Muscle of back (tissue), 11 donors: ENCODE results near the gene DDX25. TPM values are rescaled to one million over a fixed set of nuclear protein-coding genes. Genes with fewer than 3 reads are reported as not detected.
A peak's percentile ranks its signal among the peaks of the same experiment; 100 is the strongest.

ENCODE experiments used
- DNase-seq, 3 donors: peaks; one replicate each; pipeline versions ENCODE4 v3.0.0 to v3.0.0-alpha.2; 2013
- polyA plus RNA-seq, 10 donors: library from polyadenylated mRNA; unstranded; fragments of 120-200 nt; gene quantifications; one replicate each; pipeline ENCODE4 v1.2.1, GENCODE V29; 2013; ENCODE audit not compliant: insufficient read length in 10 of 10

The DDX25 gene
- polyA plus RNA-seq, 10 donors, result 0.17 to 1.5 (median 0.52) TPM

DNA sequence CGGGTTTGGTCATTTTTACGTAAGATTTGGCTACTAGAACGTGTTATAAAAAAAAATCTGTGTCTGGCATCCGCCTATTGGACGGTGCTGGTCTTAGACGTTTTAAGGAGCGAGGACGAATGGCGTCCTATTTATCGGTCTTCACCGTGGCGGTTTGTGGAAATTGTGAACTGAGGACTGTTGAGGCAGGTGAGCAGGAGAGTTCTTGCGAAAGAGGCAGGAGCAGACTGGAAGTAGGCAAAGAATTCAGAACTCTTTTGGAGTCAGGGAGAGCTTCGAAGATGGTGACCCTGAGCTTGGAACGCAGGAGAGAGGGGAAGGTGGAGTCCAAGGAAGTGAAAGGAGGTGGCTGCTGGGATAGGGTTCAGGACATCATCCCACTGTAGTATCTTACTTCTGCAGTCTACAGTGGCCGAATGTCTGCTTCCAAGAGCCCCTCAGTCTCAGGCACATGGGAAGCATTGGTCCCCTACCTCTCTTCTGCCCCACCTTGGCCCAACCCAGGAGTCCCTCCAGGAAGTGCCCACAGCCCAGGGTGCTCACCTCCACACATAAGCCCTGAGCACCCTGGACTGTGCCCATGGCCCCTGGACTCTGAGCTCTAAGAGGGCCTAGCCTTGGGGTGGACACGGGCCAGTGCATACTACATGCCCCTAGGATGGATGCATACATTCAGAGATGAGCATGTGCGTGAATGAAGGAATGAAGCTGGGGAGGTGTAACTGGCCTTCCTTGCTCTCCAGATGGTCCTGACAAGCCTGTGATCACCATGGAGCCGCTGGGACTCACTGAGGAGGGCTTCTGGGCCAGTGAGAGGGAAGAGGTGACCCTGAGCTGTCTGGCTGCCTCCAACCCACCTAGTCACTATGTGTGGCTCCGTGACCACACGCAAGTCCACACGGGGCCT is 45.2 kb downstream of the DDX25 start:
- DNase-seq, result no peak

DNA sequence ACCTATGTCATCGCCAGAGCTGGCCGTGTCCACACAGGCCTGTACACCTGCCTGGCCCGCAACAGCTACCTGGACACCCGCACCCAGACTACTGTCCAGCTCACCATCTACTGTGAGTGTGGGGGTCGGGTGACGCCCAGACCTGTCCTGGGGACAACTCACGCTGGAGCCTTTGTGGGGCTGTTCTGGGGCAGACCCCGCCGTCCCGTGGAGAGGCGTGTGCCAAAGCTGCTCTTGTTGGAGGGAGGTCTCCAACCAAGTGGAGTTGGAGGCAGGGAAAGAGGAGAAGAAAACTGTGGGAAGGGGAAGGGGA is 45.8 kb downstream of the DDX25 start:
- DNase-seq, result no peak

DNA sequence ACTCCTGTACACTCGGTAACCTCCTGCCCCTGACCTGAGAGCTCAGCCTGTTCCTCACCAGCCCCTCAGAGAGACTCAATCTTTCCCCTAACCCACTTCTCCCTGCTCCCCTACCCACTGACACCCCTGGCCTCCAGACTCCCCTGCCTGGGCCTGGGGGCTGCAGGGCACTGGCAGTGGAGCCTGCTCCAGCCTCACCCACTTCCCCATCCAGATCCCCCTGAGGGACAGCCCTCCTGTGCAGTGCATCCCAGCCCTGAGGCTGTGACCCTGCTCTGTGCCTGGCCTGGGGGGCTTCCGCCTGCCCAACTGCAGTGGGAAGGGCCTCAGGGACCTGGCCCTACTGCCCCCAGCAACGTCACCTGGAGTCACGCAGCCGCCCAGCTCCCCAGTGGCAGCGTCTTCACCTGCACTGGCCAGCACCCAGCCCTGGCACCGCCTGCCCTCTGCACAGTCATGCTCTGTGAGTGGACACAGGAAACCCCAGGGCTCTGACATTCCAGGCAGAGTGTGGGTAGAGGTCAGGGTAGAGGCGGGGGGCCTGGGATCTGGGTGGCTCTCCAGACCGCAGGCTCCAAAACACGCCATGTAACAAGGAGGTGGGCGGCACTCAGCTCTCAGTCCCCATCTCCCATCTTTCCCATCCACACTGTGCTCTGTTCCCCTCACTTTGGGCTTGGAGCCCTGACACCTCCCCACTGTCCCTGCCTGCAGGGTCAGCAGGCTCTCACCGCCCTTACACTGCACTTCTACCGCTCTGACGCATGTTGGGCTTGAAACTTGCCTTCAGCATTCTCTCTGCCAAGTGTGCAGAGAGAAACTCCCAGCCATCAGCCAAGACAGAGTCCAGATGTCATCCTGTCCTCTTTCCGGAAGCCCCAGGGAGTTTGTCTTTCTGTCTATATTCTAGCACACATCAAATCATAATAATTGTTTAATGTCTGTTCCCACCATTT is 46.7 kb downstream of the DDX25 start:
- peak; percentile 63 to 92 (median 80) for DNase-seq

DNA sequence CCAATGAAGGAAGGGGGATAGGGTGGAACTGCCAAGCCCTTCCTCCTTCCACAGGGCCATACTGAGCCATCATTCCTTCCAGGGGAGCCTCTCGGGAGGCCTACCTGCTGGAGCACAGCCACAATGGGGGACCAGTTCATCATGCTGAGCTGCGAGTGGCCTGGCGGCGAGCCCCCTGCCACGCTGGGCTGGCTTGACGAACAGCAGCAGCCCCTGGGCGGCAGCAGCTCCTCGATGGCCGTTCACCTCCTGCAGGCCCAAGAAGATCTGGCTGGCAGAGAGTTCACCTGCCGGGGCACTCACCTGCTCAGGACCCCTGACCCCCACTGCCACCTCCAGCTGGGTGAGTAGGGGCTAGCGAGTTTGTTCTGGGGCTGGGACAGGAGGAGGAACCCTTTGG is 47.4 kb downstream of the DDX25 start:
- DNase-seq, result no peak

DNA sequence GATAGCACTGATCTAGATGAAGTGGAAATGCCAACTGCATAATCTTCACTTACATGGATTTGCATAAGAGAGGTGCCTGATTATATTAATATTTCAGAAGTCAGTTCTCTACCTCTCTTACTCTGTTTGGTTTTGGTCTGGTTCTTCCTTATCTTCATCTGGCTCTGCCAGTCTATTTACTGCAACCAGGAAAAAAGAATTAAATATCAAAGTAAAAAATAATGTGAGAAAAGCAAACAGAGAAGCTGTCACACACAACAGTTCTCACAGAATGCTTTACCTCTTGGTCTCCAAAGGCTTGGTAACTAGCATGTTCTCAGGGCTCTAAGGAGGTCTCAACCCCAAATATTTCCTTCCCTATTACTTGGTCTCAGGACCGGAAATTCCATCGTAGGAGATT is 48.3 kb downstream of the DDX25 start:
- no peak for DNase-seq

DNA sequence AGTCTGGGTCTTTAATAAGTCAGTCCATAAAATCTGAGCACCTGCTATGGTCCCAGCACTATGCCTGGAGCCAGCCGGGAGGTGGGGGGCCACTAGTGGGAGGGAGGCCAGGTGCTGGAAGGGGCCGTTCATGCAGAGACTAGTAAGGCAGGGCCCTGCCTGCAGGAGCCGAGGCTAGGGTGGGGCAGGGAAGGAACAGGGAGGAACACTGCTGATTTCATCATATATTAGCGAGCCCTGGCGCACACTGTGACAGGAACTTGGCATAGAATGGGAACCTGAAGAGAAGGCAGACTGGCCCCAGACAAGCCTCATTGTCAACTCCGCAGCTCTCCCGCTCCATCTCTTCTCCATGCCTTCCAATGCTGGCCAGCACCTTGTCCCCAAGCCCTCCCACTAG is 48.7 kb downstream of the DDX25 start:
- peak in 1 of 3 donors; percentile 73 for DNase-seq

DNA sequence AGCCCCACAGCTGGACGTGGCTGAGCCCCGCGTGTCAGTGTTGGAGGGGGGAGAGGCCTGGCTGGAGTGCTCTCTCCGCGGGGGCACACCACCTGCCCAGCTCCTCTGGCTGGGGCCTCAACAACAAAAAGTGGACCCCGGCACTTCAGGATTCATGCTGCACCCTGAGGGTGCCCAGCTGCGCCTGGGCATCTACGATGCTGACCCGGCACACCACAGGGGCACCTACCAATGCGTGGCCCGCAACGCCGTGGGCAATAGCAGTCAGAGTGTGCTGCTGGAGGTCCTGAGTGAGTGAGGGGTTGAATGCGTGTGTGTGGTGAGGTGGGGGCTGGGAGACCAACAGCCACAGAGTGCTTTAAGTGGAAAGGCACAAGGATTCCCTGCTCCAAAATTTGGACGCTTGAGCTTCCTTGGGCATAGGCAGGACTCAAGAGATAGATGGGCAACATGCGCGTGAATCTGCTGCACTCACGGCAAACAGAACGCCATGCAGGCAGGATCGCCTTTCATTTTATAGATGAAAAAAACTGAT is 49.2 kb downstream of the DDX25 start:
- no peak for DNase-seq

DNA sequence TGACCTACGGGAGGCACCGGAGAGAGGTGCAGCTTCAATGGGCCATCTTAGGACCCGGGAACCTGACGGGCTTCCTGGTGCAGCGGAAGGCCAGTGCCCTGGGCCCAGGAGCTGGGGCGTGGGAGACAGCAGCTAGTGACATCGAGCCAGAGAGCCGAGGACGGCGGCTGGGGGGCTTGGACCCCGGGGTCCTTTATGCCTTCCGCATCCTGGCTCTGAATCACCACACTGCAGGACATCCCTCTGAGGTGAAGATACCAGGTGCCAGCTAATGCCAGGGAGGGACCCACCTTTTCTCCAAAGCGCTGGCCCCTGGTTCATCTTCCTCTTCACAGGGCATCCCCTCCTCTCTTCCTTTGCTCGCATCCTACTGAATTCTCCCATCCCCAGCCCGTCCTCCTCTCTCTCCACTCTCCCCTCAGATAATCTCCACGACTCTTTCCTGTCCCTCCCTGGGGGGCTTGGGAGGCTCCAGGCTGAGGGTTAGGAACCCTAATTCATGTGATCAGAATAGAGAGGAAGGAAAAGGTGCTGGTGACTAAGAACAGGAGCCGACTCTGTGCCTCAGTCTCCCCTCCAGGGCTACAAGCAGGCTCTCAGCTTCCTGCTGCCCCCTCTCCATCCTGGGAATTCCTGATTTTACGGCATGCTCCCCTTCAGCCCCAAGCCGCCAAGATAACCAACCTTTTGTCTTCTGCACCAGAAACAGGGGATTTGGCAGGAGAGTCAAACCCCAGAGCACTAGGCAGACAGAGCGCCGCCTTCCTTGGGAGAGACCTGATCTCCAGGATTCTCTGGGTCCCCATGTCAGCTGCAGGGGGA is 50.0 kb downstream of the DDX25 start:
- DNase-seq, result no peak

DNA sequence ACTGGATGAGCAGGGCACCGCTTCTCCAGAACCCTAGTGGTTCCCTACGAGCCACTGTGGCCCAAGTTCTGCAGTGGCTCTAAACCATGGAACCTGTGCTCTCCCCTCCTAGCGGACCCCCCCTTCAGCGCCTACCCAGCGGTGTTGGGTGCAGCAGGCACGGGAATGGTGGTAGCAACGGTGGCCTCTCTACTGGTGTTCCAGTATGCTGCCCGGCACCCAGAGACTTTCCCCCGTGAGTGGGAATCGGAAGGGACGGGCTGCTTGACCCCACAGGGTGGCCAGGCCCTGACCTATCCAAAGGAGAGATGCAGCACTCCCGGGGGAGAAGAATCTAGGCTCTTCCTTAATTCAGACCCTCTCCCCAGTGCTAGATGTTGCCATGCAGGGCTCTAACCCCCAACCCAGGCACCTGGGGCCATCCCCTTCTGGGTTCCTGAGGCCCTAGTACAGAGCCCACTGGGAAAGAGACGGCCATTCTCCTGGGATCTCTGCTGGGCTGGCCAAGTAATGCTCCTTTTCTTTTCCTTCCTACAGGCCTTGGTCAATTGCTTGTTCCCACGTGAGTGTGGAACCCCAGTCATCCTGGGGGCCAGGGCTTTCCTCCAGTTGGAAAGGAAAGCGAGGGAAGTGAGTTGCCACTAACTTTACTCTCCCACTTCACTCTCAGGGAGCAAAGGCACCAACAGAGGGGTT is 50.8 kb downstream of the DDX25 start:
- DNase-seq, result no peak

DNA sequence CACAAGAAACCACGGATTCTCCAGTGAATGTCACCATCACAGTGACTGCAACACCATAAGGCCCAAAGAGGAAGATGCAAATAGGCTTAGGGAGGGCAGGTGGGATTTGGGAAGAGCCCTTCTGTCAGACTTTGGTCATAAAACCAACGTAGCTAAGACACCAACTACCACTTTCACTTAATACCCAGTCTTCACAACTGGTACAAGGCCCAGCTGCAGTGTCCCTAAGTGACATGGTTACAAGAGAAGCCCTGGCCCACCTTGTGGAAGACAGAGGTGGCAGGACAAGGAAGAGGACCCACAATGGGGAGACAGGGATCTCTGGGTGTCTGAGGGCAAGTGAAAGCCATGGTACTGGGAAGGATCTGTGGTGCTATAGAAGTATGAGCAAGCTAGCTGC is 51.5 kb downstream of the DDX25 start:
- DNase-seq, result no peak

DNA sequence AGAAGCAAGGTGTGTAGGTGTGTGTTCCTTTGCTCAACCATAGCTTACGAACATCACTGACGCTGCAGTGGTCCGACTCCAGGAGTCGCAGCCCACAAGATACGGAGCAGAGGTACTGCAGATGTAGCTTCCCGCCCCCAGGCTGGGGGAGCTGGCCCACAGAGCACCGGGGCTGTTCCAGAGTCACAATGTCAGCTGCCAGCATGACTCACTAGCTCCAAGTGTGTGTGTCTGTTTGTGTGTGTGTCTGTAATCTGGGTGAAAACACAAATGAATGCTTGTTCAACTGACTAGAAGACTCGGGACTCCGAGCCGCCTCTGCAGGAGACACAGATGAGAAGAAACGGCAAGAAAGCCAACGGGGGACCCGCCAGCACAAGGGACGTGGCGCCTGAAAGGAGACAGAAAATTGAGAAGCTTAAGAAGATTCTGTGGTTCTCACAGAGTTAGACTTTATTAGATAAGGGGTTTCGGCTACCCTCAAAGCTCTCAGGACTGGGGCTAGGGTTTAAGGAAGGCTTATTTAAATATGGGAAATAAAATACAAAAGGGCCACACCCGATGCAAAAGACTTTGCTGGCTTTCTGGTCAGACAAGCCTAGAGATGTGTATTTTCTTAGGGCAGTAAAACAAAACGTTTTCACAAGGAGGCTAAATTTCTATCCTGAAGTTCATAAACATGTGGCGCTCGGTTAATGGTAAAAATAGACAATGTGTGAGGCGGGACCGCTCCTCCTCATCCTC is 52.3 kb downstream of the DDX25 start:
- DNase-seq, result peak in 2 of 3 donors; percentile 48 to 79

DNA sequence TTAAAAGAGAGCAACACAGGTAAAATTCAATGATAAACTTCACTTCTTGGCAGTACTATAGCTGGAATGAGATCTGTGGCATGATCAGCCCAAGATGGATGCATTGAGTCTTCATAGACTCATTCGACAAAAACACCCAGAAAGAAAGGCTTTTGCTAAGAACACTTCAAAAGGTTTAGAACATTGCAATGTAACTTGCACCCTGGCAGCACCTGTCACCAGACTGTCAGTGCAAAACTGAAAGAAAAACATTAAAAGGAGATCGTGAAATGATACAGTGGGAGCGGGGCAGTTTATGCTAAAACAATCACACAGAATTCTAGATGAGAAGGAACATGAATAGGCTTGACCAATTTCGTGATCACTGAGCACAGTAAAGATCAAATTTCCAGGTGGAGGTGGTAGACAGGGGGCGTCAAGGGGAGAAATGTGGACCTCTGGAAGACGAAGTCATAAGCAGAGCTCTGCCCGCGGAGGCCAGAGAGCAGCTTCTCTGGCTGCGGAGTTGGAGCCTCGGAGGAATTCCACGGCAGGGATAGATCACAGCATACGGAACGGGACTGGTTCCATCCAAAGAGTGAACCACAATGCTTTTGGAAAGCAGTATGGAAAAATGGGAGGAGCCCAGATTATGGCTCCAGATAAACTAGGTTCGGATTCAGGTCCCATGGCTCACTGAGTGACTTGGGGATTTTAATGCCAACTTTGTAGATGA is 53.5 kb downstream of the DDX25 start:
- peak in 1 of 3 donors; percentile 75 for DNase-seq

DNA sequence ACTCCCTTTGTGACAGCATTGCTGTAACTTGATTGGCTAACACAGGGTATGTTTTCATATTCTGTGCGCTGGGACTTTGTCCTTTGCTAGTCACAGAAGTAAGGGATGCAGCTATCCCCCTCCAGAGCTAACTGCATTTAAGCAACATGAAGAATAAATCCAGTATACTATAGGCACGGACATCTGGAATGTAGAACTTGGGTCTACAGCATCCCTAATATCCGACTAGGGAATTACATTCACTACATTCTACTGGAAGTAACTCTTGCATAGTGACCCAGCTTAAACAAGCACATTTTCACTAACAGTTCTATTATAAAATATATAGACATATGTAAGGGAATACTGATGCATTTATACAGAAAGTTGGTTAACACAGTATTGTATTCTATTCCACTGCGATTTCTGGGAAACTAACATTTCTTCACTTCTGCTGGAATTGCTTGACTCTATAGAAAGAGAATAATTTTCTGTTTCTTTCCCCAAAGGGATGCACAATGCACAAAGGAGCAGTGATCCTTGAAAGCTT is 54.6 kb downstream of the DDX25 start:
- DNase-seq, result peak in 1 of 3 donors; percentile 71

DNA sequence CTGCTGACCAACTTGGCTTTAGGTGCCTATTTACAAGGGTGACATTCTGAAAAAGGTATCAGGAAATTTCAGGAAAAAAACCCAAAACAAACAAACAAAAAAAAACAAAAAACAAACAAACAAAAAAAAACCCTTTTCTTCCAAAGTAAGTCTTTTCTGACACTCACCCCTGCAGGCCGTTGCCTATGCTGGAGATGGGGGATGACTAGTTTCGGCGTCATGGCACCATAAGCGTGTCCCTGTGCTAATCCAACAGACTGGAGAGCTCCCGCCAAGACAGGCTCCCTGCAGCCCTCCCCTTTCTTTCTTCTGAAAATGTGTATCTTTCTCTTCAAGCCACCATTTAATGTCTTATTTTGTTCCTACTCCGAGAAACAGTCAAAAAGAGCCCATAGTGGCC is 55.2 kb downstream of the DDX25 start:
- no peak for DNase-seq

DNA sequence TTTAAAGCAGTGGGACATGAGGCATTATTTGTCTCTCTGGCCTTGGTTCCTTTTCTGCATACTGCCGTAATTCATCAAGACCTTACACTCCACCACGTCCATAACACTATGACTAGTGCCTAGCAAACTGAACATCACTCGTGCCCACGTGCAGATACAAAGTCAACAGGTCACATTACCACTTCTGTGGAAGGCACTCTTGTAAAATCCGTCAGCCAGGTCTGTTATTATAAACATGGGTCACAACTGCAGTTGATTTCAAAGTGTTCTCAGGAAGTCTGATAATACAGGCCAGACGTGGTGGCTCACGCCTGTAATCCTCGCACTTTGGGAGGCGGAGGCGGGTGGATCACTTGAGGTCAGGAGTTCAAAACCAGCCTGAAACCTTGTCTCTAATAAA is 55.6 kb downstream of the DDX25 start:
- DNase-seq, result no peak

DNA sequence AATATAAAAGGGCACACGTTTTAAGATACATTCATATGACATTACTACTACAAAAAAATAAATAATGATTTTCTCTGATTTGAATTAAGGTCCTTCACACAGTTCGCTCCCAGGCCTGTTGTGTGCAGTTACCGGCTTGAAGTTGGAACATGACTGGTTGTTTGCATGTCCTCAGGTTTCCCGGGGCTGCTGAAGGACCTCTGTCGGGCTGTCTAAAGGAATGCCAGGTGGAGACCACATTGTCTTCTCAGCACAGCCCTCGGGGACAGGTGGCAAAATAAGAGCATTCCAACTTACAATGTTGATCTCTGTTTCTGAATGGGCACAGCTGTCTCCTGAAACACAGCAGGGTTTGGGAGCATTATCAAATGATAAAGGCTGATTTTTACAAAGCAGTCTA is 56.5 kb downstream of the DDX25 start:
- DNase-seq, result no peak

DNA sequence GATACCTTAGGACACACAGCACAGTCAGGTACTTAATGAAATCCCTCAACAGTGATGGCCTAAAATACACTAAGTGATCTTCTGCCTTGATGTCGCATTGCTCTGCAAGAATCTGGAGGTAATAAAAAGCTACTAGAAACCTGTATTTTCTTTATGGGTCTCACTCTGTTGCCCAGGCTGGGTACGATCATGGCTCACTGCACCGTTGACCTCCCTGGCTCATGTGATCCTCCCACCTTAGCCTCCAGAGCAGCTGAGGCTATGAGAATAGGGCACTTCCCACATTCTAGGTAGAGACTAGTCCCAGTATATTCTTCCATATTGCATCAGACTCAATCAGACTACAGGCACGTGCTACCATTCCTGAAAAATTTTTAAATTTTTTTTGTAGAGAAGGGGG is 63.2 kb downstream of the DDX25 start:
- no peak for DNase-seq

DNA sequence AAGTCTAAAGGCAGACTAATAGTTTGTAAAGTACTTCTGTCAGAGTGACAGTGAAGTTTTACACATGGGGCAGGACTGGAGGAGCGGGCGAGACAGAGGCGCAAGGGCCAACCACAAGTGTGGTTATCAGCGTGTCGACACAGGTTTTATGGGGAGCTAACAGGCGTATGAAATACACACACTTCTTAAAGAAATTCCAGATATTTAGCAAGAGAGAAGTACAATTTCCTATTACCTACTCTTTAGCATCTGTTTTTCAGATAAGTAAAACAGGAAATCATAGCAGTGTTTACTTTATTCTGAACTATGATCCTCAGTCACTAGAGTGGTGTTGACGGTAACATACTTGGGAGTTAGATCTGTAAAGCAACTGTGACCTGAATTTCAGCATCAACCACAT is 64.0 kb downstream of the DDX25 start:
- no peak for DNase-seq

DNA sequence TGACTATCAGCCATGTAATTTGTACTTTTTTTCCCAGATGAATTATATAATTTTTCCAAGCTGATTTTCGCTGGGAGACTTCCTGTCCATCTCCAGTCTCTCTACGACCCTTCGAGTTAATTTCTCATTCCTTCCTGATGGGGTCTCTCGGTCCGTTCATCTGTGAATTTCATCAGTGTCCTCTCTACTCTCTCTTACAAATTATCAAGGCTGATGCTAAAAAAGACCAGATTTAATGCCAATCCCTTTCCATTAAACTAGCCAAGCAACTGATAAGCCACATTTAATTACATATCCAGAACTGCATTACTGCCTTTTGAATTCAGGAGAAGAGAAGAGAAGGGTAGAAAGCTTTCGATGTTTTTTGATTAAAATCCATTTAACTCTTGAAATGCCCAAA is 67.3 kb downstream of the DDX25 start:
- DNase-seq, result peak in 1 of 3 donors; percentile 69
